MM.1S (cell line): Measurements from ENCODE around the gene CLPTM1.

Experiments
- DNase-seq: peaks from one replicate; pipeline ENCODE4 v3.0.0-alpha.2; 2015
- H2AFZ ChIP-seq: fragments of 300-600 bp; sonication (generic); 2 replicates; pipeline ENCODE4 v1.6.0; 2016; ENCODE audit warnings: antibody characterized with exemption, low read length
- H3F3A ChIP-seq: fragments of 300-600 bp; sonication (generic); 2 replicates; pipeline ENCODE4 v1.6.1; 2016; ENCODE audit warnings: mild to moderate bottlenecking, antibody characterized with exemption, low read length, moderate library complexity, mixed read lengths; ENCODE audit not compliant: insufficient read depth
- H3K27ac ChIP-seq: fragments of 300-600 bp; sonication (generic); 2 replicates; pipeline ENCODE4 v1.5.1; 2016; ENCODE audit warnings: mild to moderate bottlenecking, low read length
- H3K27me3 ChIP-seq: fragments of 300-600 bp; sonication (generic); replicated peaks from 2 replicates; pipeline ENCODE4 v1.6.0; 2016; ENCODE audit warnings: low read length; ENCODE audit not compliant: insufficient read depth
- H3K36me3 ChIP-seq: fragments of 300-600 bp; sonication (generic); replicated peaks from 2 replicates; pipeline ENCODE4 v1.6.1; 2016; ENCODE audit warnings: mild to moderate bottlenecking, low read length, mixed read lengths; ENCODE audit not compliant: insufficient read depth
- H3K4me1 ChIP-seq: fragments of 300-600 bp; sonication (generic); 2 replicates; pipeline ENCODE4 v1.6.1; 2016; ENCODE audit warnings: low read length, mixed read lengths
- H3K4me2 ChIP-seq: fragments of 300-600 bp; sonication (generic); 2 replicates; pipeline ENCODE4 v1.6.0; 2016; ENCODE audit warnings: low read depth, low read length
- H3K4me3 ChIP-seq: fragments of 300-600 bp; sonication (generic); 2 replicates; pipeline ENCODE4 v1.5.1; 2016; ENCODE audit warnings: low read length, mixed read lengths
- H3K79me2 ChIP-seq: fragments of 300-600 bp; sonication (generic); 2 replicates; pipeline ENCODE4 v1.6.1; 2016; ENCODE audit warnings: mixed run types, low read length, mixed read lengths
- H3K9ac ChIP-seq: fragments of 300-600 bp; sonication (generic); 2 replicates; pipeline ENCODE4 v1.6.1; 2016; ENCODE audit warnings: low read length, mixed read lengths
- H3K9me2 ChIP-seq: fragments of 300-600 bp; sonication (generic); replicated peaks from 2 replicates; pipeline ENCODE4 v1.6.1; 2016; ENCODE audit warnings: mild to moderate bottlenecking, low read length, mixed read lengths; ENCODE audit not compliant: insufficient read depth
- H3K9me3 ChIP-seq: fragments of 300-600 bp; sonication (generic); replicated peaks from 2 replicates; pipeline ENCODE4 v1.6.1; 2016; ENCODE audit warnings: mild to moderate bottlenecking, low read length, mixed read lengths; ENCODE audit not compliant: insufficient read depth
- H4K20me1 ChIP-seq: fragments of 300-600 bp; sonication (generic); 2 replicates; pipeline ENCODE4 v1.6.1; 2016; ENCODE audit warnings: mild to moderate bottlenecking, low read length, moderate library complexity, mixed read lengths; ENCODE audit not compliant: insufficient read depth
- EZH2 ChIP-seq: fragments of 300-600 bp; sonication (generic); optimal IDR thresholded peaks from 2 replicates; pipeline ENCODE3; 2017; ENCODE audit warnings: low read depth, mild to moderate bottlenecking, antibody characterized with exemption, low read length, mixed read lengths
- EZH2phosphoT487 ChIP-seq: fragments of 300-600 bp; sonication (generic); IDR thresholded peaks from 2 replicates; pipeline ENCODE4 v1.6.1; 2018; ENCODE audit warnings: antibody characterized with exemption, low read length
- TF ChIP-seq, protein P1 (sequence below): fragments of 300-600 bp; sonication (generic); IDR thresholded peaks from 2 replicates; pipeline ENCODE4 v1.5.1; 2016; ENCODE audit warnings: antibody characterized with exemption, low read length, mixed read lengths

Gene CLPTM1

DNA sequence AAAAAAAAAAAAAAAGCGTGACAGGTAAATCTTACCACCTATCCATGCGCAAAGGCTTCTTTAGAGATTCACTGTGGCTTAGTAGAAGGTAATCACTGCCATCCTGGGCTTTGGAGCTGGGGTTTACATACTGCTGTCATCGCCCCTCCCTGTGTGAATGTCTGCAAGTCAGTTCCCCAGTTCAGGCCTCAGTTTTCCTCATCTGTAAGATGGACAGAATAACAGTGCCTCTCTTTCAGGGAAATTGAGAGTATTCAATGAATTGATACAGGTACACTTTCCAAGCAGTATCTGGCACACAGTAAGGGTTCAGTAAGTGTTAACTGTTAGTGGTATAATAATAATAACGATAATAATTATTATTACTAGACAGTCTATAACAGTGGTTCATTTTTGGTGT, 48.3 kb downstream of the CLPTM1 start:
- H3K4me1 ChIP-seq, result peaks cover 22% of the 10 kb centered on the region
- no peak overlapping the region for H3K27ac ChIP-seq
- H3K4me2 ChIP-seq, result no peak overlapping the region
- no peak overlapping the region for H2AFZ ChIP-seq
- H3K79me2 ChIP-seq, result peaks cover 20% of the 10 kb centered on the region
- H3K27me3 ChIP-seq, result no peaks in the 10 kb centered on the region
- no peak overlapping the region for H3K9ac ChIP-seq
- H4K20me1 ChIP-seq, result no peaks in the 10 kb centered on the region
- TF ChIP-seq EZH2, result no peak
- no peak for TF ChIP-seq EZH2phosphoT487
- TF ChIP-seq, protein P1, sequence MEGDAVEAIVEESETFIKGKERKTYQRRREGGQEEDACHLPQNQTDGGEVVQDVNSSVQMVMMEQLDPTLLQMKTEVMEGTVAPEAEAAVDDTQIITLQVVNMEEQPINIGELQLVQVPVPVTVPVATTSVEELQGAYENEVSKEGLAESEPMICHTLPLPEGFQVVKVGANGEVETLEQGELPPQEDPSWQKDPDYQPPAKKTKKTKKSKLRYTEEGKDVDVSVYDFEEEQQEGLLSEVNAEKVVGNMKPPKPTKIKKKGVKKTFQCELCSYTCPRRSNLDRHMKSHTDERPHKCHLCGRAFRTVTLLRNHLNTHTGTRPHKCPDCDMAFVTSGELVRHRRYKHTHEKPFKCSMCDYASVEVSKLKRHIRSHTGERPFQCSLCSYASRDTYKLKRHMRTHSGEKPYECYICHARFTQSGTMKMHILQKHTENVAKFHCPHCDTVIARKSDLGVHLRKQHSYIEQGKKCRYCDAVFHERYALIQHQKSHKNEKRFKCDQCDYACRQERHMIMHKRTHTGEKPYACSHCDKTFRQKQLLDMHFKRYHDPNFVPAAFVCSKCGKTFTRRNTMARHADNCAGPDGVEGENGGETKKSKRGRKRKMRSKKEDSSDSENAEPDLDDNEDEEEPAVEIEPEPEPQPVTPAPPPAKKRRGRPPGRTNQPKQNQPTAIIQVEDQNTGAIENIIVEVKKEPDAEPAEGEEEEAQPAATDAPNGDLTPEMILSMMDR, result no peak
- no peak overlapping the region for H3K4me3 ChIP-seq
- no peaks in the 10 kb centered on the region for H3K9me2 ChIP-seq
- no peaks in the 10 kb centered on the region; the same call in 1 of the 2 replicates for H3K36me3 ChIP-seq
- DNase-seq, result no peak
- H3F3A ChIP-seq, result peaks cover 8% of the 10 kb centered on the region
- H3K9me3 ChIP-seq, result no peaks in the 10 kb centered on the region

DNA sequence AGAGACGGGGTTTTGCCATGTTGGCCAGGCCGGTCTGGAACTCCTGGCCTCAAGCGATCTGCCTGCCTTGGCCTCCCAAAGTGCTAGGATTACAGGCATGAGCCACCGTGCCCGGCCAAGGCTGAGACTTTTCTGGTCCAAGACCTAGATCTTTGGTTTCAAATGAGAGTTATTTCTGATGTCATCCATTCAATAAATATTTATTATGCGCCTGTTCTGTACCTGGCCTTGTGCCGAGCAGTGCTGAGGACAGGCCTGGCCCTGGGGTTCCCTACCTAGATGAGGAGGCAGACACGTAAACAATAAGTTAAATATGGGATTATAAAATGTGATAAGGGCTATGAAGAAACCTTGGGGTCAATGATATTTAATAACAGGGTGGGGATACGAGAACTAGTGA, 50.6 kb downstream of the CLPTM1 start:
- DNase-seq, result no peak

DNA sequence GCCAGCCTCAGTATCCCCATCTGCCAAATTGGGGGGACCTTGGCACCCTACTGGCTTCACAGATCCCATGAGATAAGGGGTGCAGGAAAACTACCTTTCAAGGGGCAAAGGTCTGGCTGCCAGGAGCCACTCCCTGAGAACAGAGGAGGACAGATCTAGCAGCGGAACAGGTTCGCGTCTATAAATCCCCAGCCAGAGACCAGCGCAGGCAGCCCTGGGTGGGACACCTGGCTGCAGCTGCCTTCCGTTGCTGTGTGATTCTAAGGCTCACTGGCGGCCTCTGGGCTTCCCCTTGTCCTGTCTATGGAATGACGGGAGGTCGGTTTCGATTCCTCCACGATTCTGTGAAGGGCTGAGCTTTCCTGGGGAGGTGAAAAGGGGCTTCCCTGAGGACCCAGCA, 53.4 kb downstream of the CLPTM1 start:
- no peaks in the 10 kb centered on the region for H3K27me3 ChIP-seq
- no peak overlapping the region for H3K4me2 ChIP-seq
- peaks cover 9% of the 10 kb centered on the region for H3K79me2 ChIP-seq
- no peaks in the 10 kb centered on the region for H3K4me1 ChIP-seq
- DNase-seq, result no peak
- H3K27ac ChIP-seq, result no peak overlapping the region
- 0 out of 2 replicates have a peak, but pooled peaks cover 3% of the 10 kb centered on the region for H3F3A ChIP-seq
- H4K20me1 ChIP-seq, result no peaks in the 10 kb centered on the region
- no peak overlapping the region for H3K4me3 ChIP-seq
- H2AFZ ChIP-seq, result no peak overlapping the region
- no peak overlapping the region for H3K9ac ChIP-seq
- no peaks in the 10 kb centered on the region for H3K9me3 ChIP-seq
- H3K36me3 ChIP-seq, result no peaks in the 10 kb centered on the region; the same call in 1 of the 2 replicates
- H3K9me2 ChIP-seq, result no peaks in the 10 kb centered on the region
- TF ChIP-seq, protein P1, result no peak
- TF ChIP-seq EZH2 (no peak), EZH2phosphoT487 (no peak)

More for the DNA sequence above, 50.6 kb downstream of the CLPTM1 start:
- H3F3A ChIP-seq, result peaks cover 3% of the 10 kb centered on the region
- no peaks in the 10 kb centered on the region for H3K9me2 ChIP-seq
- no peak overlapping the region for H2AFZ ChIP-seq
- TF ChIP-seq EZH2phosphoT487, result no peak
- TF ChIP-seq, protein P1, result no peak
- no peak overlapping the region for H3K4me3 ChIP-seq
- H3K79me2 ChIP-seq, result peaks cover 20% of the 10 kb centered on the region
- H3K4me1 ChIP-seq, result peaks cover 6% of the 10 kb centered on the region; the same call in 1 of the 2 replicates
- no peaks in the 10 kb centered on the region for H3K27me3 ChIP-seq
- no peak overlapping the region for H3K9ac ChIP-seq
- H4K20me1 ChIP-seq, result no peaks in the 10 kb centered on the region
- no peak overlapping the region for H3K27ac ChIP-seq
- H3K36me3 ChIP-seq, result no peaks in the 10 kb centered on the region; the same call in 1 of the 2 replicates
- H3K9me3 ChIP-seq, result no peaks in the 10 kb centered on the region
- H3K4me2 ChIP-seq, result no peak overlapping the region
